B cell (primary cell): ENCODE data around the gene TGM6. TPM values are rescaled to one million over a fixed set of nuclear protein-coding genes. Genes with fewer than 3 reads are reported as not detected.

Experiments used
- ATAC-seq: fragments of 200-7000 bp; cut with Tn5 transposase; one replicate; pipeline ENCODE4 v1.10.0; 2021; ENCODE audit warnings: low read depth, mild to moderate bottlenecking, moderate number of reproducible peaks, moderate library complexity
- CTCF ChIA-PET: fragments of 350-600 bp; sonication (Branson Sonifier 250); formaldehyde crosslinking; loops from one replicate; lab custom pipeline; 2021; ENCODE audit warnings: antibody characterized with exemption, inconsistent platforms; lab: Charles Lee
- POLR2A ChIA-PET: fragments of 350-600 bp; sonication (Branson Sonifier 250); formaldehyde crosslinking; loops from one replicate; lab custom pipeline; 2021; ENCODE audit warnings: antibody characterized with exemption; lab: Charles Lee
- DNase-seq: peaks from one replicate; pipeline ENCODE4 v3.0.0; 2013
- H2AFZ ChIP-seq: 2 replicates; pipeline ENCODE4 v1.6.1; 2012; ENCODE audit warnings: mild to moderate bottlenecking, low read depth, low read length; ENCODE audit not compliant: insufficient read depth, poor library complexity, severe bottlenecking
- H3K27ac ChIP-seq, 2 donors: 1 replicate in 1 of 2; 2 replicates in 1 of 2; pipeline ENCODE4 v1.5.1; 2012 to 2013; ENCODE audit warnings: low read length in 2 of 2, mild to moderate bottlenecking in 2 of 2, moderate library complexity in 1 of 2
- H3K27me3 ChIP-seq, 4 experiments: fragments of 200-600 bp in 1 of 4; sonication (generic) in 1 of 4; replicated peaks in 1 of 4; 1 replicate in 2 of 4; 2 replicates in 2 of 4; pipeline versions ENCODE4 v1.6.1 to v1.7.0; 2013 to 2016; ENCODE audit warnings: low read length in 3 of 4, mild to moderate bottlenecking in 2 of 4, mixed read lengths in 1 of 4, moderate library complexity in 1 of 4; ENCODE audit not compliant: insufficient read depth in 4 of 4, control insufficient read depth in 3 of 4; ENCODE audit errors: control extremely low read depth in 1 of 4
- H3K36me3 ChIP-seq, 2 experiments: replicated peaks in 1 of 2; 1 replicate in 1 of 2; 2 replicates in 1 of 2; pipeline versions ENCODE4 v1.6.1 to v1.7.1; 2013; ENCODE audit warnings: low read length in 1 of 2; ENCODE audit not compliant: insufficient read depth in 2 of 2, control insufficient read depth in 1 of 2; ENCODE audit errors: control extremely low read depth in 1 of 2, extremely low read depth in 1 of 2
- H3K4me1 ChIP-seq, 2 donors: fragments of 200-600 bp in 1 of 2; sonication (generic) in 1 of 2; 1 replicate in 1 of 2; 2 replicates in 1 of 2; pipeline versions ENCODE4 v1.5.1 to v1.6.1; 2013 to 2017; ENCODE audit warnings: low read length in 2 of 2; ENCODE audit not compliant: control insufficient read depth in 2 of 2, insufficient read depth in 2 of 2
- H3K4me2 ChIP-seq: replicated peaks from 2 replicates; pipeline ENCODE3; 2012; ENCODE audit warnings: mild to moderate bottlenecking, low read depth, low read length; ENCODE audit not compliant: poor library complexity, severe bottlenecking
- H3K4me3 ChIP-seq, 5 experiments: fragments of 200-600 bp in 1 of 5; sonication (generic) in 1 of 5; 1 replicate in 3 of 5; 2 replicates in 2 of 5; pipeline versions ENCODE4 v1.5.1 to v1.7.0; 2011 to 2016; ENCODE audit warnings: low read length in 4 of 5, mild to moderate bottlenecking in 4 of 5, low read depth in 2 of 5, control low read depth in 1 of 5, moderate library complexity in 1 of 5; ENCODE audit not compliant: insufficient read depth in 1 of 5; ENCODE audit errors: control extremely low read depth in 1 of 5, extremely low read depth in 1 of 5
- H3K79me2 ChIP-seq: fragments of 200-600 bp; sonication (generic); one replicate; pipeline ENCODE4 v1.6.0; 2016; ENCODE audit warnings: low read length; ENCODE audit not compliant: control insufficient read depth, insufficient read depth
- H3K9ac ChIP-seq: fragments of 200-600 bp; sonication (generic); 2 replicates; pipeline ENCODE4 v1.6.1; 2017; ENCODE audit warnings: mild to moderate bottlenecking, low read length, moderate library complexity
- H3K9me3 ChIP-seq, 3 donors: one replicate each; pipeline versions ENCODE4 v1.6.1 to v1.7.1; 2013; ENCODE audit warnings: low read length in 2 of 3; ENCODE audit not compliant: control insufficient read depth in 2 of 3, insufficient read depth in 1 of 3; ENCODE audit errors: control extremely low read depth in 1 of 3
- H4K20me1 ChIP-seq: 2 replicates; pipeline ENCODE4 v1.6.0; 2012; ENCODE audit warnings: mild to moderate bottlenecking, low read length; ENCODE audit not compliant: insufficient read depth, control insufficient read depth, poor library complexity, severe bottlenecking
- H3K27ac Mint-ChIP-seq: one replicate; pipeline ENCODE4 v1.8.0; 2021; ENCODE audit warnings: mixed read lengths
- H3K27me3 Mint-ChIP-seq: one replicate; pipeline ENCODE4 v1.8.0; 2021; ENCODE audit warnings: mixed read lengths
- H3K4me1 Mint-ChIP-seq: one replicate; pipeline ENCODE4 v1.8.0; 2021; ENCODE audit warnings: mixed read lengths
- H3K4me3 Mint-ChIP-seq: one replicate; pipeline ENCODE4 v1.8.0; 2021; ENCODE audit warnings: mixed read lengths
- H3K9me3 Mint-ChIP-seq: one replicate; pipeline ENCODE4 v1.8.0; 2022; ENCODE audit warnings: mixed read lengths; ENCODE audit not compliant: insufficient read depth
- EZH2 ChIP-seq: IDR thresholded peaks from 2 replicates; pipeline ENCODE4 v1.6.1; 2012; ENCODE audit warnings: borderline replicate concordance, low read depth, mild to moderate bottlenecking, moderate library complexity, low read length; ENCODE audit not compliant: insufficient read depth, poor library complexity, severe bottlenecking
- WGBS: methylation state at CpG from one replicate; pipeline ENCODE4 v1.1.5; 2013; ENCODE audit warnings: missing lambda C conversion rate; ENCODE audit not compliant: insufficient coverage; 5-methylcytosine and 5-hydroxymethylcytosine counted together
- intact Hi-C: fragments of 100-400 bp; cut with micrococcal nuclease; formaldehyde crosslinking; loops from one replicate; pipeline ENCODE4 v1.10.0; 2022
- polyA plus RNA-seq: library from polyadenylated mRNA; depleted of rRNA; stranded (reverse); fragments of >200 nt; gene quantifications from 2 replicates; pipeline ENCODE4 v1.2.3, GENCODE V29; 2012
- total RNA-seq, 2 donors: library from RNA; stranded (reverse); fragments of 120-200 nt in 1 of 2; gene quantifications; 1 replicate in 1 of 2; 2 replicates in 1 of 2; pipeline versions ENCODE4 v1.2.3 to v1.2.4, GENCODE V29; 2013 to 2022
- TF ChIP-seq, protein P1 (sequence below): fragments of 200-600 bp; IDR thresholded peaks from one replicate; pipeline ENCODE4 v1.8.0; 2022; ENCODE audit warnings: antibody characterized with exemption, mild to moderate bottlenecking

Gene TGM6
- total and polyA plus RNA-seq, 2 donors (not counting 1 experiment from before 2014, with no cell fraction given): not detected

DNA sequence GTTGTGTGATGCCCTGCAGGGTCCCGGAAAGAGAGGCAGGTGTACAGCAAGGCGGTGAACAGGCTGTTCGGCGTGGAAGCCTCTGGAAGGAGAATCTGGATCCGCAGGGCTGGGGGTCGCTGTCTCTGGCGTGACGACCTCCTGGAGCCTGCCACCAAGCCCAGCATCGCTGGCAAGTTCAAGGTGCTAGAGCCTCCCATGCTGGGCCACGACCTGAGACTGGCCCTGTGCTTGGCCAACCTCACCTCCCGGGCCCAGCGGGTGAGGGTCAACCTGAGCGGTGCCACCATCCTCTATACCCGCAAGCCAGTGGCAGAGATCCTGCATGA is 36.5 kb downstream of the TGM6 start:
- no peak for ATAC-seq
- intact Hi-C loops: no loop called here

DNA sequence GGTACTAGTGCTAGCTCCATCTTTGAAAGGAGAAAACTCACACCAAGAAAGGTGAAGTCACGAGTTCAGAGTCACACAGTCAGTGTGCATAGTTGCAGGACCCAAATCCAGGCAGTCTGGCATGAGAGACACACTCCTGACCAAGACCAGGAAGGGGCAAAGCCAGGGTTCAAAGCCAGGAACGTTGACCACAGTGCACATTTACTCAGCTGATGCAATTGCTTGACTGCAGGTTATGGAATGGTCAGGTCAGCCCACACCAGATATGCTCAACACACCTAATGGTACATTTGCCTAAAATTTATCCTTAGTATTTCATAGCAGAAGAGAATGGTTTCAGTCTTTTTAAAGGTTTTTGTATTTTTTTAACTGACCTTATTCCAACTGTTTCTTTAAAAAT is 37.7 kb downstream of the TGM6 start:
- POLR2A ChIA-PET: no interaction called here
- H3K4me3 Mint-ChIP-seq: no peak overlapping the region

More for the DNA sequence above, 36.5 kb downstream of the TGM6 start:
- Histone ChIP-seq H3K36me3 (no peaks in the 10 kb centered on the region), H3K79me2 (no peaks in the 10 kb centered on the region), H3K27ac (no peak overlapping the region), H2AFZ (no peak overlapping the region), H3K9ac (no peak overlapping the region), H3K4me1 (no peaks in the 10 kb centered on the region), H3K4me3 (no peak overlapping the region), H4K20me1 (no peaks in the 10 kb centered on the region), H3K4me2 (no peak overlapping the region), H3K27me3 (peaks cover 0 to 3% (median 0%) of the 10 kb centered on the region in 4 experiments), H3K9me3 (no peaks in the 10 kb centered on the region)
- Mint-ChIP-seq H3K27ac (no peak overlapping the region), H3K27me3 (peaks cover 34% of the 10 kb centered on the region), H3K4me1 (no peaks in the 10 kb centered on the region), H3K4me3 (no peak overlapping the region), H3K9me3 (no peaks in the 10 kb centered on the region)
- ChIA-PET POLR2A (no interaction called here), CTCF (no interaction called here)
- DNase-seq: no peak
- 91% methylated on average over 13 of the region's 14 CpGs for WGBS
- TF ChIP-seq, protein P1, sequence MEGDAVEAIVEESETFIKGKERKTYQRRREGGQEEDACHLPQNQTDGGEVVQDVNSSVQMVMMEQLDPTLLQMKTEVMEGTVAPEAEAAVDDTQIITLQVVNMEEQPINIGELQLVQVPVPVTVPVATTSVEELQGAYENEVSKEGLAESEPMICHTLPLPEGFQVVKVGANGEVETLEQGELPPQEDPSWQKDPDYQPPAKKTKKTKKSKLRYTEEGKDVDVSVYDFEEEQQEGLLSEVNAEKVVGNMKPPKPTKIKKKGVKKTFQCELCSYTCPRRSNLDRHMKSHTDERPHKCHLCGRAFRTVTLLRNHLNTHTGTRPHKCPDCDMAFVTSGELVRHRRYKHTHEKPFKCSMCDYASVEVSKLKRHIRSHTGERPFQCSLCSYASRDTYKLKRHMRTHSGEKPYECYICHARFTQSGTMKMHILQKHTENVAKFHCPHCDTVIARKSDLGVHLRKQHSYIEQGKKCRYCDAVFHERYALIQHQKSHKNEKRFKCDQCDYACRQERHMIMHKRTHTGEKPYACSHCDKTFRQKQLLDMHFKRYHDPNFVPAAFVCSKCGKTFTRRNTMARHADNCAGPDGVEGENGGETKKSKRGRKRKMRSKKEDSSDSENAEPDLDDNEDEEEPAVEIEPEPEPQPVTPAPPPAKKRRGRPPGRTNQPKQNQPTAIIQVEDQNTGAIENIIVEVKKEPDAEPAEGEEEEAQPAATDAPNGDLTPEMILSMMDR: no peak
- no peak for TF ChIP-seq EZH2

More for the DNA sequence above, 37.7 kb downstream of the TGM6 start:
- intact Hi-C loops: no loop called here
- no peak overlapping the region for H3K27ac ChIP-seq
- ATAC-seq (no peak), DNase-seq (no peak)
- TF ChIP-seq, protein P1: no peak
- TF ChIP-seq EZH2: no peak
- H3K27me3 ChIP-seq: peaks cover 0 to 3% (median 0%) of the 10 kb centered on the region in 4 experiments
- no peak overlapping the region for H2AFZ ChIP-seq
- H3K4me1 ChIP-seq: no peaks in the 10 kb centered on the region
- CTCF ChIA-PET: no interaction called here
- Mint-ChIP-seq H3K4me1 (no peaks in the 10 kb centered on the region), H3K9me3 (no peaks in the 10 kb centered on the region), H3K27ac (no peak overlapping the region), H3K27me3 (peaks cover 34% of the 10 kb centered on the region)
- H4K20me1 ChIP-seq: no peaks in the 10 kb centered on the region
- 29% methylated on average over 2 of the region's 2 CpGs for WGBS
- H3K36me3 ChIP-seq: no peaks in the 10 kb centered on the region
- no peaks in the 10 kb centered on the region for H3K9me3 ChIP-seq
- H3K79me2 ChIP-seq: no peaks in the 10 kb centered on the region
- no peak overlapping the region for H3K9ac ChIP-seq
- no peak overlapping the region for H3K4me2 ChIP-seq
- no peak overlapping the region for H3K4me3 ChIP-seq
